ENCODE measurements around the gene CNMD.
"Not testable (repeated sequence)": the region's sequence is repeated elsewhere in the genome, so short reads cannot be mapped to it uniquely, and the experiment has no call there.

DNA sequence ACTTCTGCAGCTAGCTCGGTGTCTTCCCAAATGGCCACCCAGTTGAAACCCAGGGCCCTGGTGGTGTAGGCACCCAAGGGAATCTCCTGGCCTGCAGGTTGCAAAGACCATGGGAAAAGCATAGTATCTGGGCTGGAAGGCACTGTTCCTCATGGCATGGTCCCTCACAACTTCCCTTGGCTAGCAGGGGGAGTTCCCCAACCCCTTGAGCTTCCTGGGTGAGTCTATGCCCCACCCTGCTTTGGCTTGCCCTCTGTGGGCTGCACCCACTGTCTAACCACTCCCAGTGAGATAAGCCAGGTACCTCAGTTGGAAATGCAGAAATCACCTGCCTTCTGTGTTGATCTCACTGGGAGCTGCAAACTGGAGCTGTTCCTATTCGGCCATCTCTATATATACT lies 18.3 kb downstream of the CNMD start:
- not testable (repeated sequence) for TF ChIP-seq EZH2 (IDR thresholded peaks at IDR 0.05)
- TF ChIP-seq, protein P1, sequence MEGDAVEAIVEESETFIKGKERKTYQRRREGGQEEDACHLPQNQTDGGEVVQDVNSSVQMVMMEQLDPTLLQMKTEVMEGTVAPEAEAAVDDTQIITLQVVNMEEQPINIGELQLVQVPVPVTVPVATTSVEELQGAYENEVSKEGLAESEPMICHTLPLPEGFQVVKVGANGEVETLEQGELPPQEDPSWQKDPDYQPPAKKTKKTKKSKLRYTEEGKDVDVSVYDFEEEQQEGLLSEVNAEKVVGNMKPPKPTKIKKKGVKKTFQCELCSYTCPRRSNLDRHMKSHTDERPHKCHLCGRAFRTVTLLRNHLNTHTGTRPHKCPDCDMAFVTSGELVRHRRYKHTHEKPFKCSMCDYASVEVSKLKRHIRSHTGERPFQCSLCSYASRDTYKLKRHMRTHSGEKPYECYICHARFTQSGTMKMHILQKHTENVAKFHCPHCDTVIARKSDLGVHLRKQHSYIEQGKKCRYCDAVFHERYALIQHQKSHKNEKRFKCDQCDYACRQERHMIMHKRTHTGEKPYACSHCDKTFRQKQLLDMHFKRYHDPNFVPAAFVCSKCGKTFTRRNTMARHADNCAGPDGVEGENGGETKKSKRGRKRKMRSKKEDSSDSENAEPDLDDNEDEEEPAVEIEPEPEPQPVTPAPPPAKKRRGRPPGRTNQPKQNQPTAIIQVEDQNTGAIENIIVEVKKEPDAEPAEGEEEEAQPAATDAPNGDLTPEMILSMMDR (IDR thresholded peaks at IDR 0.05): not testable (repeated sequence)
